ENCODE measurements around the gene MAFG.
A peak's percentile ranks its signal among the peaks of the same experiment; 100 is the strongest.

MAFG gene

GRCh38 chr17:81961521-81962498, 34.3 kb upstream of the MAFG start:
- peak overlapping the region; percentile 57 for H3K4me2 ChIP-seq (ENCODE audit: low read length)
- H4K8ac ChIP-seq (ENCODE audit: low read depth, low read length) = peak overlapping the region; percentile 52
- peak overlapping the region; percentile 42 for H3K4ac ChIP-seq (ENCODE audit: low read depth, low read length)
- no peak overlapping the region for H3K23ac ChIP-seq (ENCODE audit: low read length)
- H3K27me3 ChIP-seq (ENCODE audit: insufficient read depth, low read length) = peaks cover 35% of the 10 kb centered on the region
- H3K4me3 ChIP-seq (ENCODE audit: low read depth, low read length) = peak overlapping the region; percentile 46
- no peak overlapping the region for H2AK5ac ChIP-seq (ENCODE audit: low read length)
- no peak overlapping the region for H2AFZ ChIP-seq (ENCODE audit: insufficient read depth, low read length, poor library complexity)
- H3K79me2 ChIP-seq (ENCODE audit: control insufficient read depth, insufficient read depth, low read length, poor library complexity) = peaks cover 3% of the 10 kb centered on the region
- no CpG with 5 or more reads among the region's 82 CpGs for WGBS (ENCODE audit: extremely low coverage, insufficient coverage, insufficient read length)
- H3K18ac ChIP-seq (ENCODE audit: low read length) = no peak overlapping the region
- peak overlapping the region; percentile 3 for H2BK120ac ChIP-seq (ENCODE audit: insufficient read depth, low read length, poor library complexity)
- no peak overlapping the region for H2BK5ac ChIP-seq (ENCODE audit: low read depth, low read length, poor library complexity)
- no peak overlapping the region for H3K14ac ChIP-seq (ENCODE audit: low read length)
- DNase-seq = peak in 1 of 2 donors; percentile 65
- peaks cover 12 to 19% of the 10 kb centered on the region in 2 experiments for H3K4me1 ChIP-seq (ENCODE audit: control insufficient read depth in 1 of 2, insufficient read depth in 2 of 2, low read length in 2 of 2)
- H3K27ac ChIP-seq (ENCODE audit: low read depth, low read length) = no peak overlapping the region
- H3K9ac ChIP-seq (ENCODE audit: low read length) = no peak overlapping the region
- peaks cover 16% of the 10 kb centered on the region for H3K79me1 ChIP-seq (ENCODE audit: low read length)
- peaks cover 0 to 2% of the 10 kb centered on the region in 2 experiments for H3K36me3 ChIP-seq (ENCODE audit: control insufficient read depth in 1 of 2, insufficient read depth in 2 of 2, low read length in 2 of 2)
- H2BK12ac ChIP-seq (ENCODE audit: low read length) = no peak overlapping the region
- H3K9me3 ChIP-seq (ENCODE audit: insufficient read depth, low read depth, low read length) = no peaks in the 10 kb centered on the region
- H4K91ac ChIP-seq (ENCODE audit: low read depth, low read length) = peak overlapping the region; percentile 59
- H4K12ac ChIP-seq (ENCODE audit: low read depth, low read length) = peak overlapping the region; percentile 39

GRCh38 chr17:81961087-81961511, 33.6 kb upstream of the MAFG start, which contains the start of gene NOTUM:
Gene NOTUM, minus strand, starts transcription at chr17:81961187. Its CDS starts 278 bp downstream, at chr17:81960909.
- WGBS (ENCODE audit: extremely low coverage, insufficient coverage, insufficient read length) = no CpG with 5 or more reads among the region's 65 CpGs
- Histone ChIP-seq H3K4me2 (ENCODE audit: low read length) (peak within 1 kb of the TSS; percentile 78), H2AFZ (ENCODE audit: insufficient read depth, low read length, poor library complexity) (peak within 1 kb of the TSS; percentile 79), H3K79me1 (ENCODE audit: low read length) (peaks cover 13% of the 10 kb centered on the region), H4K91ac (ENCODE audit: low read depth, low read length) (peak within 1 kb of the TSS; percentile 75), H3K14ac (ENCODE audit: low read length) (peak within 1 kb of the TSS; percentile 50), H3K27ac (ENCODE audit: low read depth, low read length) (no peak within 1 kb of the TSS), H3K9me3 (ENCODE audit: insufficient read depth, low read depth, low read length) (no peaks in the 10 kb centered on the region), H3K9ac (ENCODE audit: low read length) (peak within 1 kb of the TSS; percentile 20), H3K18ac (ENCODE audit: low read length) (peak within 1 kb of the TSS; percentile 31), H2BK12ac (ENCODE audit: low read length) (peak within 1 kb of the TSS; percentile 45), H3K4me1 (ENCODE audit: control insufficient read depth in 1 of 2, insufficient read depth in 2 of 2, low read length in 2 of 2) (peaks cover 15 to 21% of the 10 kb centered on the region in 2 experiments), H3K27me3 (ENCODE audit: insufficient read depth, low read length) (peaks cover 35% of the 10 kb centered on the region), H2BK5ac (ENCODE audit: low read depth, low read length, poor library complexity) (no peak within 1 kb of the TSS), H3K79me2 (ENCODE audit: control insufficient read depth, insufficient read depth, low read length, poor library complexity) (peaks cover 3% of the 10 kb centered on the region), H3K4me3 (ENCODE audit: low read depth, low read length) (peak within 1 kb of the TSS; percentile 68), H2AK5ac (ENCODE audit: low read length) (no peak within 1 kb of the TSS), H2BK120ac (ENCODE audit: insufficient read depth, low read length, poor library complexity) (peak within 1 kb of the TSS; percentile 64), H4K8ac (ENCODE audit: low read depth, low read length) (peak within 1 kb of the TSS; percentile 56), H3K4ac (ENCODE audit: low read depth, low read length) (peak within 1 kb of the TSS; percentile 51), H3K36me3 (ENCODE audit: control insufficient read depth in 1 of 2, insufficient read depth in 2 of 2, low read length in 2 of 2) (peaks cover 0 to 3% of the 10 kb centered on the region in 2 experiments), H3K23ac (ENCODE audit: low read length) (no peak within 1 kb of the TSS), H4K12ac (ENCODE audit: low read depth, low read length) (peak within 1 kb of the TSS; percentile 63)
- DNase-seq = peak; percentile 63 to 88

GRCh38 chr17:81960130-81960958, 32.8 kb upstream of the MAFG start:
- Histone ChIP-seq H4K91ac (ENCODE audit: low read depth, low read length) (peak overlapping the region; percentile 75), H2AFZ (ENCODE audit: insufficient read depth, low read length, poor library complexity) (peak overlapping the region; percentile 79), H4K8ac (ENCODE audit: low read depth, low read length) (peak overlapping the region; percentile 55), H3K27ac (ENCODE audit: low read depth, low read length) (no peak overlapping the region), H3K23ac (ENCODE audit: low read length) (no peak overlapping the region), H3K18ac (ENCODE audit: low read length) (peak overlapping the region; percentile 31), H3K9me3 (ENCODE audit: insufficient read depth, low read depth, low read length) (no peaks in the 10 kb centered on the region), H4K12ac (ENCODE audit: low read depth, low read length) (peak overlapping the region; percentile 63), H3K36me3 (ENCODE audit: control insufficient read depth in 1 of 2, insufficient read depth in 2 of 2, low read length in 2 of 2) (peaks cover 0 to 3% of the 10 kb centered on the region in 2 experiments), H3K4me1 (ENCODE audit: control insufficient read depth in 1 of 2, insufficient read depth in 2 of 2, low read length in 2 of 2) (peaks cover 15 to 21% of the 10 kb centered on the region in 2 experiments), H3K14ac (ENCODE audit: low read length) (peak overlapping the region; percentile 7), H3K79me1 (ENCODE audit: low read length) (peaks cover 13% of the 10 kb centered on the region), H2BK5ac (ENCODE audit: low read depth, low read length, poor library complexity) (no peak overlapping the region), H3K4me2 (ENCODE audit: low read length) (peak overlapping the region; percentile 78), H2AK5ac (ENCODE audit: low read length) (no peak overlapping the region), H3K9ac (ENCODE audit: low read length) (peak overlapping the region; percentile 20), H3K4me3 (ENCODE audit: low read depth, low read length) (peak overlapping the region; percentile 68), H3K4ac (ENCODE audit: low read depth, low read length) (peak overlapping the region; percentile 51), H2BK120ac (ENCODE audit: insufficient read depth, low read length, poor library complexity) (peak overlapping the region; percentile 64), H2BK12ac (ENCODE audit: low read length) (peak overlapping the region; percentile 45), H3K79me2 (ENCODE audit: control insufficient read depth, insufficient read depth, low read length, poor library complexity) (peaks cover 3% of the 10 kb centered on the region), H3K27me3 (ENCODE audit: insufficient read depth, low read length) (peaks cover 35% of the 10 kb centered on the region)
- WGBS (ENCODE audit: extremely low coverage, insufficient coverage, insufficient read length) = no CpG with 5 or more reads among the region's 98 CpGs
- DNase-seq = peak in 1 of 2 donors; percentile 53
